K562 (cell line): ENCODE measurements around the gene CCDC148. TPM values are rescaled to one million over a fixed set of nuclear protein-coding genes. Genes with fewer than 3 reads are reported as not detected.

Experiments
- ATAC-seq: fragments of 200-7000 bp; cut with Tn5 transposase; 3 replicates; pipeline ENCODE4 v1.9.1; 2020; ENCODE audit warnings: moderate library complexity
- BruUV-seq: library from RNA; stranded (reverse); fragments of 400-500 nt; replicated peaks from 2 replicates; lab custom pipeline; 2021; lab: Mats Ljungman, UMichigan
- CTCF ChIA-PET: fragments of 300-600 bp; formaldehyde crosslinking; extraction: SDS; loops from one replicate; lab custom pipeline; 2021; ENCODE audit warnings: low intra/inter-chr PET ratio; lab: Yijun Ruan, JAX
- POLR2A ChIA-PET: fragments of 300-600, 350-650 bp; sonication (Branson Sonifier 250); formaldehyde crosslinking; extraction: SDS; loops from one replicate; lab custom pipeline; 2021; ENCODE audit warnings: antibody characterized with exemption, inconsistent platforms; lab: Yijun Ruan, JAX
- DNase-seq, 4 experiments: peaks; one replicate each; pipeline versions ENCODE4 v3.0.0 to v3.0.0-alpha.2; 2011 to 2018; ENCODE audit warnings: low spot score in 3 of 4, mixed read lengths in 3 of 4; ENCODE audit errors: extremely low read depth in 1 of 4
- FAIRE-seq: peaks from 2 replicates; lab custom pipeline; 2011; peaks lifted over from hg19 to GRCh38; lab: Jason Lieb, UNC
- H2AFZ ChIP-seq: 2 replicates; pipeline ENCODE4 v1.6.0; 2011; ENCODE audit warnings: low read depth, low read length, control low read depth, inconsistent platforms
- H3K27ac ChIP-seq: fragments of 200-600 bp; 3 replicates; pipeline ENCODE4 v1.8.0; 2011; ENCODE audit warnings: low read depth, mild to moderate bottlenecking, control low read depth, inconsistent platforms, low read length, moderate library complexity, mixed read lengths; ENCODE audit errors: extremely low read depth
- H3K27me3 ChIP-seq, 2 experiments: fragments of 300-600 bp in 1 of 2; 2 replicates in 1 of 2; 3 replicates in 1 of 2; pipeline versions ENCODE4 v1.6.0 to v1.8.0; 2011; ENCODE audit warnings: inconsistent platforms in 2 of 2, low read length in 2 of 2, mild to moderate bottlenecking in 1 of 2, mixed read lengths in 1 of 2, moderate library complexity in 1 of 2; ENCODE audit not compliant: control insufficient read depth in 2 of 2, insufficient read depth in 2 of 2
- H3K36me3 ChIP-seq: fragments of 300-600 bp; 3 replicates; pipeline ENCODE4 v1.8.0; 2011; ENCODE audit warnings: mild to moderate bottlenecking, low read length, inconsistent platforms; ENCODE audit not compliant: control insufficient read depth, insufficient read depth
- H3K4me1 ChIP-seq, 2 experiments: fragments of 200-600 bp in 1 of 2; replicated peaks in 1 of 2; 2 replicates in 1 of 2; 3 replicates in 1 of 2; pipeline versions ENCODE4 v1.5.1 to v1.8.0; 2011; ENCODE audit warnings: inconsistent platforms in 2 of 2, low read length in 2 of 2, mild to moderate bottlenecking in 1 of 2, mixed read lengths in 1 of 2, moderate library complexity in 1 of 2; ENCODE audit not compliant: control insufficient read depth in 2 of 2, insufficient read depth in 2 of 2
- H3K4me2 ChIP-seq: 2 replicates; pipeline ENCODE4 v1.6.1; 2011; ENCODE audit warnings: low read length, control low read depth, inconsistent platforms, mixed read lengths; ENCODE audit not compliant: insufficient read depth
- H3K4me3 ChIP-seq: fragments of 200-600 bp; sonication (generic), shearing (Covaris generic); 2 replicates; pipeline ENCODE4 v1.5.1; 2016; ENCODE audit warnings: control low read depth, inconsistent platforms
- H3K79me2 ChIP-seq: fragments of 200-600 bp; 3 replicates; pipeline ENCODE4 v1.8.0; 2011; ENCODE audit warnings: low read length, inconsistent platforms; ENCODE audit not compliant: control insufficient read depth, insufficient read depth
- H3K9ac ChIP-seq, 2 experiments: 2 replicates each; pipeline versions ENCODE4 v1.6.0 to v1.6.1; 2011; ENCODE audit warnings: low read depth in 2 of 2, low read length in 2 of 2, control low read depth in 1 of 2, inconsistent platforms in 1 of 2, mild to moderate bottlenecking in 1 of 2, mixed read lengths in 1 of 2; ENCODE audit not compliant: insufficient read depth in 1 of 2
- H3K9me1 ChIP-seq: one replicate; pipeline ENCODE4 v1.6.0; 2011; ENCODE audit warnings: inconsistent platforms, mild to moderate bottlenecking, low read length, moderate library complexity; ENCODE audit not compliant: control insufficient read depth, insufficient read depth
- H3K9me3 ChIP-seq: replicated peaks from 2 replicates; pipeline ENCODE4 v1.5.1; 2011; ENCODE audit warnings: low read depth, low read length, inconsistent platforms; ENCODE audit not compliant: control insufficient read depth, insufficient read depth
- H4K20me1 ChIP-seq: replicated peaks from 2 replicates; pipeline ENCODE4 v1.6.1; 2011; ENCODE audit warnings: low read length, inconsistent platforms, mixed read lengths; ENCODE audit not compliant: control insufficient read depth, insufficient read depth
- ARID3B ChIP-seq: fragments of 250-450 bp; sonication (Bioruptor Pico); IDR thresholded peaks from 2 replicates; pipeline ENCODE4 v1.4.0; 2020; ENCODE audit warnings: borderline replicate concordance
- CREB1 ChIP-seq, 2 experiments: sonication (generic) in 1 of 2; formaldehyde crosslinking in 1 of 2; IDR thresholded peaks; 2 replicates each; pipeline versions ENCODE4 v1.6.1 to v1.8.0; 2012 to 2022; ENCODE audit warnings: inconsistent platforms in 1 of 2, mild to moderate bottlenecking in 1 of 2, missing genetic modification reagents in 1 of 2, moderate library complexity in 1 of 2
- EP300 ChIP-seq: IDR thresholded peaks from 2 replicates; pipeline ENCODE4 v1.6.1; 2012; ENCODE audit warnings: low read length, improper control_type of control experiment
- HMBOX1 ChIP-seq: sonication (generic); IDR thresholded peaks from 2 replicates; pipeline ENCODE4 v1.6.1; 2016
- KAT8 ChIP-seq: fragments of 450-650 bp; IDR thresholded peaks from 2 replicates; pipeline ENCODE4 v1.6.1; 2016; ENCODE audit warnings: low read depth, mild to moderate bottlenecking
- MBD1 ChIP-seq: fragments of 250-450 bp; sonication (Bioruptor Pico); IDR thresholded peaks from 2 replicates; pipeline ENCODE4 v1.8.0; 2022; ENCODE audit warnings: inconsistent platforms
- PHF21A ChIP-seq: fragments of 450-650 bp; IDR thresholded peaks from 2 replicates; pipeline ENCODE4 v1.6.1; 2017; ENCODE audit warnings: low read depth, borderline replicate concordance
- ZNF133 ChIP-seq: fragments of 250-450 bp; sonication (Bioruptor Pico); IDR thresholded peaks from 2 replicates; pipeline ENCODE4 v1.4.0; 2020; ENCODE audit warnings: mild to moderate bottlenecking
- WGBS: fragments of 100-300 bp; shearing (Covaris generic); methylation state at CpG from one replicate; pipeline ENCODE4 v1.1.6; 2016; ENCODE audit warnings: low coverage, mixed read lengths; ENCODE audit not compliant: insufficient coverage; ENCODE audit errors: missing lambda C conversion rate; 5-methylcytosine and 5-hydroxymethylcytosine counted together
- in situ Hi-C: fragments of 300-500 bp; cut with MboI; formaldehyde crosslinking; loops from 4 replicates; pipeline ENCODE4 v1.15.0; 2018; ENCODE audit warnings: inconsistent platforms, mixed read lengths
- intact Hi-C: fragments of 100-400 bp; cut with micrococcal nuclease; formaldehyde crosslinking; loops from 2 replicates; pipeline ENCODE4 v1.14.2; 2022
- polyA plus RNA-seq, 8 experiments: library from polyadenylated mRNA; depleted of rRNA in 4 of 8; stranded (reverse) in 5 of 8; unstranded in 3 of 8; fragments of >200 nt; fragmentation: Nextera tagmentation in 2 of 8; fragmentation: Illumina TruSeq in 1 of 8; extraction: Ambion mirVana in 2 of 8; extraction: Trizol in 1 of 8; gene quantifications; 2 replicates each; pipeline versions ENCODE4 v1.2.1 to v1.2.3, GENCODE V29; 2011 to 2014; ENCODE audit warnings: inconsistent platforms in 1 of 8, missing spikeins in 1 of 8
- total RNA-seq, 7 experiments: library from RNA; depleted of rRNA in 6 of 7; stranded (reverse); fragments of >200 nt in 6 of 7; fragmentation: Illumina TruSeq in 2 of 7; extraction: Trizol in 2 of 7; gene quantifications; 2 replicates each; pipeline versions ENCODE4 v1.2.1 to v1.2.3, GENCODE V29; 2011 to 2021; ENCODE audit warnings: low replicate concordance in 1 of 7

Gene CCDC148
- total and polyA plus RNA-seq, 9 of the 15 experiments (the other 6 are each of a cell fraction or from before 2014, with no cell fraction given): 0.10 to 1.4 (median 0.65) TPM

- H3K36me3 ChIP-seq: no peaks in the 10 kb centered on the region
- H3K9me1 ChIP-seq: no peaks in the 10 kb centered on the region
- BruUV-seq: no TSS peak
- no peak for DNase-seq
- no peak overlapping the region for H3K4me3 ChIP-seq
- no peak overlapping the region for H2AFZ ChIP-seq
- no peak overlapping the region for H3K9ac ChIP-seq
- in situ Hi-C loops: no loop called here
- intact Hi-C loops: no loop called here
- no peaks in the 10 kb centered on the region for H3K79me2 ChIP-seq
- no peak overlapping the region for H3K27ac ChIP-seq
- ChIA-PET POLR2A (no interaction called here), CTCF (no interaction called here)
- no peak for ATAC-seq
- no peak overlapping the region for H3K4me2 ChIP-seq
- WGBS: 35% methylated on average over 2 of the region's 2 CpGs
- no peak for FAIRE-seq
- no peaks in the 10 kb centered on the region for H3K4me1 ChIP-seq
- TF ChIP-seq PHF21A (no peak), ARID3B (CRISPR knock-in tag) (no peak), HMBOX1 (no peak), EP300 (no peak), ZNF133 (no peak), KAT8 (no peak), CREB1 (IDR thresholded peaks at IDR 0.05) (no peak), CREB1 (CRISPR knock-in tag; IDR thresholded peaks at IDR 0.05) (no peak), MBD1 (no peak)
- no peaks in the 10 kb centered on the region for H4K20me1 ChIP-seq
- no peaks in the 10 kb centered on the region for H3K27me3 ChIP-seq
- no peaks in the 10 kb centered on the region for H3K9me3 ChIP-seq
Measured at GRCh38 chr2:158276619-158277471, 179.7 kb downstream of the CCDC148 start.
